Kidney (tissue), 14 donors: ENCODE measurements around the gene ROR2. TPM values are rescaled to one million over a fixed set of nuclear protein-coding genes. Genes with fewer than 3 reads are reported as not detected.

Experiments
- DNase-seq, 5 donors: peaks; one replicate each; pipeline ENCODE4 v3.0.0-alpha.2; 2013 to 2020
- FAIRE-seq: peaks from 2 replicates; lab custom pipeline; 2012; peaks lifted over from hg19 to GRCh38; lab: Jason Lieb, UNC
- H3K27ac ChIP-seq, 2 donors: one replicate each; pipeline ENCODE4 v1.7.0; 2013; ENCODE audit warnings: low read depth in 2 of 2, low read length in 2 of 2, inconsistent platforms in 1 of 2
- H3K27me3 ChIP-seq: one replicate; pipeline ENCODE4 v1.7.1; 2013; ENCODE audit warnings: low read length, inconsistent platforms; ENCODE audit not compliant: control insufficient read depth, insufficient read depth
- H3K36me3 ChIP-seq, 3 donors: one replicate each; pipeline versions ENCODE4 v1.7.0 to v1.7.1; 2013; ENCODE audit warnings: low read length in 3 of 3, control low read depth in 1 of 3, inconsistent platforms in 1 of 3; ENCODE audit not compliant: insufficient read depth in 3 of 3, control insufficient read depth in 2 of 3
- H3K4me1 ChIP-seq, 3 donors: one replicate each; pipeline versions ENCODE4 v1.7.0 to v1.7.1; 2013; ENCODE audit warnings: low read length in 3 of 3, inconsistent platforms in 1 of 3, low read depth in 1 of 3; ENCODE audit not compliant: control insufficient read depth in 2 of 3, insufficient read depth in 2 of 3
- H3K4me3 ChIP-seq, 3 donors: one replicate each; pipeline versions ENCODE4 v1.7.0 to v1.8.1; 2013; ENCODE audit warnings: low read length in 3 of 3, control low read depth in 1 of 3, inconsistent platforms in 1 of 3
- H3K9ac ChIP-seq, 3 donors: one replicate each; pipeline versions ENCODE4 v1.7.0 to v1.7.1; 2013; ENCODE audit warnings: low read length in 3 of 3, control low read depth in 1 of 3, inconsistent platforms in 1 of 3
- H3K9me3 ChIP-seq, 3 donors: one replicate each; pipeline versions ENCODE4 v1.7.0 to v1.7.1; 2013; ENCODE audit warnings: low read length in 3 of 3, control low read depth in 1 of 3, inconsistent platforms in 1 of 3; ENCODE audit not compliant: control insufficient read depth in 2 of 3, insufficient read depth in 1 of 3
- CTCF ChIP-seq: IDR thresholded peaks from 3 replicates; pipeline ENCODE4 v1.5.1; 2012; ENCODE audit warnings: mild to moderate bottlenecking, moderate library complexity, borderline replicate concordance; ENCODE audit not compliant: insufficient read depth; ENCODE audit errors: extremely low read depth
- intact Hi-C: fragments of 100-400 bp; cut with DNase I; formaldehyde crosslinking; loops from one replicate; pipeline ENCODE4 v1.11.1; 2022
- polyA plus RNA-seq: library from polyadenylated mRNA; stranded (reverse); fragments of 350-450 nt; fragmentation: Illumina TruSeq; extraction: RNeasy Lipid Tissue Mini Kit (QIAGEN cat#74804); gene quantifications from one replicate; pipeline ENCODE4 v1.2.3, GENCODE V29; 2014; ENCODE audit warnings: low read depth, low replicate concordance; ENCODE audit not compliant: insufficient read depth
- total RNA-seq: library from RNA; stranded (reverse); fragmentation: NEBNext Ultra II Directional; extraction: Animal tissue kit (Norgen Biotek cat#: 25700); gene quantifications from one replicate; pipeline ENCODE4 v1.2.1, GENCODE V29; 2021
- donor health status: control.
- donor health status: control.
- donor health status: control.
- donor health status: control.
- donor health status: control.
- donor health status: DM: yes; HTN: yes; CAD: no.
- donor health status: Normal renal cell carcinoma (clear cell type).

Gene ROR2
- total and polyA plus RNA-seq, 2 donors from 2014 or later, result 1.5 to 5.7 TPM

DNA sequence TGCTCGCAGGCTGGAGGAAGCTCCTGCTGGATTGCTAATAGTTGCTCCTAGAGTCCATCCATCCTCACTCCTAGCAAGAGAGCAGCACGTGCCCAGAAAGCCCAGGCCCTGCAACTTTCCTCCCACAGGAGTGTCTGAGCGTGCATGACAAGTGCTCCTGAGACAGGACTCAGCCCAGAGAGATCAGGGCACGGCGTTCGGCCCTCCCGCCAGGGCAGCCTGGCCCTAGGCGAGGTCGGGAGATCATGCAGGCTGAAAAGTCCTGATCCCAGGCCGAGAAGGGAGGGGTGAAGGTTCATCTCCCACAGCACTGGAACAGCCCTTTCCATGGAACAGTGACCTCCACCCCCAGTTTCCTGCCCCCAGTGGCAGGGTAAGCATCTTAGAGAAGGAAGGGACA is 94.8 kb downstream of the ROR2 start:
- TF ChIP-seq CTCF, result no peak
- Histone ChIP-seq H3K4me1 (peaks cover 0 to 3% (median 0%) of the 10 kb centered on the region in 3 donors), H3K9ac (no peak overlapping the region), H3K9me3 (no peaks in the 10 kb centered on the region), H3K36me3 (no peaks in the 10 kb centered on the region), H3K4me3 (no peak overlapping the region), H3K27me3 (no peaks in the 10 kb centered on the region), H3K27ac (no peak overlapping the region)
- FAIRE-seq (no peak), DNase-seq (no peak)
- intact Hi-C loops, result no loop called here

DNA sequence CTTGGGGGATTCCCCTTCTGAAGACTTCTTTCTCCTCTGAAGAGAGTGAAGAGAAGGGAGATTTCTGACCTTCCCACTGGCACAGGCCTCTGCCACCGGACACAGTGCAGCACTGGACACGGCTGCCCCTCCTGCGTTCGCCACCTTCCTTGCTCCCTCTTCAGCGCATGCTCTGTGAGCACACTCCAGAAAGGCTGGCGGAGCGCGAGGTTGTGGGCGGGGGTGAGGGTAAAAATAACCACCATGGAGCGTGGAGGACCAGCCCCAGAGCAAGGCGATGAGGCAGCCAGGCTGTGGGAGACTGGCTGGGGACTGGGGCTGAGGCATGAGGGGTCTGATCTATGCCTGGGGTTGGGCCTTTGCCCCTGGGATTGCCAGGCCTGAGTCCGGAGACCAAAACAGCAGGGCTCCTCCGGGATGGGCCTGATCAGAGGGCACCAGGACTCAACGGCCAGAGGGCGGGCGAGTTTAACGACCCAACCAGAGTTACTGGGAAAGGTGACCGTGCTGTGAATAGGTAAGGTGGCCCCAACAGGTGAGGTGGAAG is 97.2 kb downstream of the ROR2 start:
- H3K4me1 ChIP-seq, result no peaks in the 10 kb centered on the region
- no peaks in the 10 kb centered on the region for H3K9me3 ChIP-seq
- TF ChIP-seq CTCF, result no peak
- no peak for FAIRE-seq
- no peaks in the 10 kb centered on the region for H3K27me3 ChIP-seq
- H3K27ac ChIP-seq, result no peak overlapping the region
- peak in 2 of 5 donors; percentile 43 to 58 for DNase-seq
- intact Hi-C loops, result no loop called here
- no peaks in the 10 kb centered on the region for H3K36me3 ChIP-seq
- no peak overlapping the region for H3K9ac ChIP-seq
- H3K4me3 ChIP-seq, result no peak overlapping the region

DNA sequence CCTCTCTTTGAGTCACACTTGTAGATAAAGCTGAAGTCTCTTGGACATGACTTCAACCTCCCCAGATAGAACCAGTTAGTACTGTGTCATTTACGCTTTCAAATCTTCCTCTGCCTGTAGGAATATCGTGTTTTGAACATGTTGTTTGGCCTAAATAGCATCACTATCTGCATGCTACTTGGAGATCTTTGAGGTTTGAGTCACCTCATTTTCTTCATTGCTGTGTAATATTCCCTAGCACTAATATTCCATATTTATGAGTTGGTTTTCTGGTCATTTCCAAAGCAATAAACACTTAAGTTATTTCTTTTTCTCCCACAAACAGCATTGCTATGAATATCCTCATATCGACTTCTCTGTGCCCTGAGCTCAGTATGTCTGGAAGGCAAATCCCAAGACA is 100.3 kb downstream of the ROR2 start:
- H3K9ac ChIP-seq, result no peak overlapping the region
- intact Hi-C loops, result no loop called here
- no peaks in the 10 kb centered on the region for H3K4me1 ChIP-seq
- TF ChIP-seq CTCF, result no peak
- FAIRE-seq, result no peak
- H3K27me3 ChIP-seq, result no peaks in the 10 kb centered on the region
- H3K4me3 ChIP-seq, result no peak overlapping the region
- no peak for DNase-seq
- no peak overlapping the region for H3K27ac ChIP-seq
- no peaks in the 10 kb centered on the region for H3K36me3 ChIP-seq
- H3K9me3 ChIP-seq, result no peaks in the 10 kb centered on the region

GRCh38 chr9:91848146-91848545 is 101.9 kb downstream of the ROR2 start:
- no peak for TF ChIP-seq CTCF
- no peak overlapping the region for H3K9ac ChIP-seq
- peaks cover 0 to 3% (median 0%) of the 10 kb centered on the region in 3 donors for H3K4me1 ChIP-seq
- H3K36me3 ChIP-seq, result no peaks in the 10 kb centered on the region
- H3K9me3 ChIP-seq, result no peaks in the 10 kb centered on the region
- H3K27ac ChIP-seq, result no peak overlapping the region
- intact Hi-C loops, result no loop called here
- H3K27me3 ChIP-seq, result no peaks in the 10 kb centered on the region
- H3K4me3 ChIP-seq, result no peak overlapping the region
- no peak for FAIRE-seq
- DNase-seq, result no peak
